B cell (primary cell): Measurements from ENCODE around the gene EPB41L1. TPM values are rescaled to one million over a fixed set of nuclear protein-coding genes. Genes with fewer than 3 reads are reported as not detected.

ENCODE experiments used
- ATAC-seq: fragments of 200-7000 bp; cut with Tn5 transposase; one replicate; pipeline ENCODE4 v1.10.0; 2021; ENCODE audit warnings: low read depth, mild to moderate bottlenecking, moderate number of reproducible peaks, moderate library complexity
- CTCF ChIA-PET: fragments of 350-600 bp; sonication (Branson Sonifier 250); formaldehyde crosslinking; loops from one replicate; lab custom pipeline; 2021; ENCODE audit warnings: antibody characterized with exemption, inconsistent platforms; lab: Charles Lee
- POLR2A ChIA-PET: fragments of 350-600 bp; sonication (Branson Sonifier 250); formaldehyde crosslinking; loops from one replicate; lab custom pipeline; 2021; ENCODE audit warnings: antibody characterized with exemption; lab: Charles Lee
- DNase-seq: peaks from one replicate; pipeline ENCODE4 v3.0.0; 2013
- H2AFZ ChIP-seq: 2 replicates; pipeline ENCODE4 v1.6.1; 2012; ENCODE audit warnings: mild to moderate bottlenecking, low read depth, low read length; ENCODE audit not compliant: insufficient read depth, poor library complexity, severe bottlenecking
- H3K27ac ChIP-seq, 2 donors: 1 replicate in 1 of 2; 2 replicates in 1 of 2; pipeline ENCODE4 v1.5.1; 2012 to 2013; ENCODE audit warnings: low read length in 2 of 2, mild to moderate bottlenecking in 2 of 2, moderate library complexity in 1 of 2
- H3K27me3 ChIP-seq, 4 experiments: fragments of 200-600 bp in 1 of 4; sonication (generic) in 1 of 4; replicated peaks in 1 of 4; 1 replicate in 2 of 4; 2 replicates in 2 of 4; pipeline versions ENCODE4 v1.6.1 to v1.7.0; 2013 to 2016; ENCODE audit warnings: low read length in 3 of 4, mild to moderate bottlenecking in 2 of 4, mixed read lengths in 1 of 4, moderate library complexity in 1 of 4; ENCODE audit not compliant: insufficient read depth in 4 of 4, control insufficient read depth in 3 of 4; ENCODE audit errors: control extremely low read depth in 1 of 4
- H3K36me3 ChIP-seq, 2 experiments: replicated peaks in 1 of 2; 1 replicate in 1 of 2; 2 replicates in 1 of 2; pipeline versions ENCODE4 v1.6.1 to v1.7.1; 2013; ENCODE audit warnings: low read length in 1 of 2; ENCODE audit not compliant: insufficient read depth in 2 of 2, control insufficient read depth in 1 of 2; ENCODE audit errors: control extremely low read depth in 1 of 2, extremely low read depth in 1 of 2
- H3K4me1 ChIP-seq, 2 donors: fragments of 200-600 bp in 1 of 2; sonication (generic) in 1 of 2; 1 replicate in 1 of 2; 2 replicates in 1 of 2; pipeline versions ENCODE4 v1.5.1 to v1.6.1; 2013 to 2017; ENCODE audit warnings: low read length in 2 of 2; ENCODE audit not compliant: control insufficient read depth in 2 of 2, insufficient read depth in 2 of 2
- H3K4me2 ChIP-seq: replicated peaks from 2 replicates; pipeline ENCODE3; 2012; ENCODE audit warnings: mild to moderate bottlenecking, low read depth, low read length; ENCODE audit not compliant: poor library complexity, severe bottlenecking
- H3K4me3 ChIP-seq, 5 experiments: fragments of 200-600 bp in 1 of 5; sonication (generic) in 1 of 5; 1 replicate in 3 of 5; 2 replicates in 2 of 5; pipeline versions ENCODE4 v1.5.1 to v1.7.0; 2011 to 2016; ENCODE audit warnings: low read length in 4 of 5, mild to moderate bottlenecking in 4 of 5, low read depth in 2 of 5, control low read depth in 1 of 5, moderate library complexity in 1 of 5; ENCODE audit not compliant: insufficient read depth in 1 of 5; ENCODE audit errors: control extremely low read depth in 1 of 5, extremely low read depth in 1 of 5
- H3K79me2 ChIP-seq: fragments of 200-600 bp; sonication (generic); one replicate; pipeline ENCODE4 v1.6.0; 2016; ENCODE audit warnings: low read length; ENCODE audit not compliant: control insufficient read depth, insufficient read depth
- H3K9ac ChIP-seq: fragments of 200-600 bp; sonication (generic); 2 replicates; pipeline ENCODE4 v1.6.1; 2017; ENCODE audit warnings: mild to moderate bottlenecking, low read length, moderate library complexity
- H3K9me3 ChIP-seq, 3 donors: one replicate each; pipeline versions ENCODE4 v1.6.1 to v1.7.1; 2013; ENCODE audit warnings: low read length in 2 of 3; ENCODE audit not compliant: control insufficient read depth in 2 of 3, insufficient read depth in 1 of 3; ENCODE audit errors: control extremely low read depth in 1 of 3
- H4K20me1 ChIP-seq: 2 replicates; pipeline ENCODE4 v1.6.0; 2012; ENCODE audit warnings: mild to moderate bottlenecking, low read length; ENCODE audit not compliant: insufficient read depth, control insufficient read depth, poor library complexity, severe bottlenecking
- H3K27ac Mint-ChIP-seq: one replicate; pipeline ENCODE4 v1.8.0; 2021; ENCODE audit warnings: mixed read lengths
- H3K27me3 Mint-ChIP-seq: one replicate; pipeline ENCODE4 v1.8.0; 2021; ENCODE audit warnings: mixed read lengths
- H3K4me1 Mint-ChIP-seq: one replicate; pipeline ENCODE4 v1.8.0; 2021; ENCODE audit warnings: mixed read lengths
- H3K4me3 Mint-ChIP-seq: one replicate; pipeline ENCODE4 v1.8.0; 2021; ENCODE audit warnings: mixed read lengths
- H3K9me3 Mint-ChIP-seq: one replicate; pipeline ENCODE4 v1.8.0; 2022; ENCODE audit warnings: mixed read lengths; ENCODE audit not compliant: insufficient read depth
- EZH2 ChIP-seq: IDR thresholded peaks from 2 replicates; pipeline ENCODE4 v1.6.1; 2012; ENCODE audit warnings: borderline replicate concordance, low read depth, mild to moderate bottlenecking, moderate library complexity, low read length; ENCODE audit not compliant: insufficient read depth, poor library complexity, severe bottlenecking
- WGBS: methylation state at CpG from one replicate; pipeline ENCODE4 v1.1.5; 2013; ENCODE audit warnings: missing lambda C conversion rate; ENCODE audit not compliant: insufficient coverage; 5-methylcytosine and 5-hydroxymethylcytosine counted together
- intact Hi-C: fragments of 100-400 bp; cut with micrococcal nuclease; formaldehyde crosslinking; loops from one replicate; pipeline ENCODE4 v1.10.0; 2022
- polyA plus RNA-seq: library from polyadenylated mRNA; depleted of rRNA; stranded (reverse); fragments of >200 nt; gene quantifications from 2 replicates; pipeline ENCODE4 v1.2.3, GENCODE V29; 2012
- total RNA-seq, 2 donors: library from RNA; stranded (reverse); fragments of 120-200 nt in 1 of 2; gene quantifications; 1 replicate in 1 of 2; 2 replicates in 1 of 2; pipeline versions ENCODE4 v1.2.3 to v1.2.4, GENCODE V29; 2013 to 2022
- TF ChIP-seq, protein P1 (sequence below): fragments of 200-600 bp; IDR thresholded peaks from one replicate; pipeline ENCODE4 v1.8.0; 2022; ENCODE audit warnings: antibody characterized with exemption, mild to moderate bottlenecking

The EPB41L1 gene
- total and polyA plus RNA-seq, 2 donors (not counting 1 experiment from before 2014, with no cell fraction given), result 0.12 to 1.3 TPM

DNA sequence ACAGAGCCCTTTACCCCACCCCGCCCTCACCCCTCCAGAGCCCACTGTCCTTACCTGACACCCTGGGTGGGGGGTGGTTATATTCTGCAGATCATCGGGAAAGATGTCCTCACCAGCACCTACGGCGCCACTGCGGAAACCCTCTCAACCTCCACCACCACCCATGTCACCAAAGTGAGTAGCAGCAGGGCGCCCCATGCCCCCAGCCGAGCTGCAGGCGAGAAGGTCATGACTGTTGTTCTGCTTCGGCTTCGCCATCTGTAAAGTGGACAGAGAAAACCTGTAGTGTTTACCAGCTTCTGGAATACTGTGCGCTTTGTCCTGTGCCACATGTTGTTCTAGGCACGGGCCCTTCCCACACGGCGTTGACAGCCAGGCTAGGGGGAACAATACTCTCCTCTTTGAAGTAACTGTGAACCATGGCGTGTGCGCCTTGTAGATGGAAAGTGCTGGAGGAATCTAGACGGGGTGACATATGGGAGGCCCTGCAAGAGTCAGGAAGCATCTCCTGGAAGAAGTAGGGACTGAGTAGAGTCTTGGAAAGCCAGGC is 65.2 kb downstream of the EPB41L1 start:
- Histone ChIP-seq H4K20me1 (no peaks in the 10 kb centered on the region), H3K9ac (no peak overlapping the region), H3K4me1 (no peaks in the 10 kb centered on the region), H3K79me2 (no peaks in the 10 kb centered on the region), H3K36me3 (no peaks in the 10 kb centered on the region), H3K27me3 (no peaks in the 10 kb centered on the region), H3K4me2 (no peak overlapping the region), H2AFZ (no peak overlapping the region), H3K4me3 (no peak overlapping the region), H3K9me3 (no peaks in the 10 kb centered on the region), H3K27ac (no peak overlapping the region)
- Mint-ChIP-seq H3K9me3 (no peaks in the 10 kb centered on the region), H3K27me3 (peaks cover 16% of the 10 kb centered on the region), H3K4me3 (no peak overlapping the region), H3K27ac (no peak overlapping the region), H3K4me1 (no peaks in the 10 kb centered on the region)
- ChIA-PET POLR2A (no interaction called here), CTCF (no interaction called here)
- intact Hi-C loops, result no loop called here
- ATAC-seq (no peak), DNase-seq (no peak)
- TF ChIP-seq EZH2, result no peak
- TF ChIP-seq, protein P1, sequence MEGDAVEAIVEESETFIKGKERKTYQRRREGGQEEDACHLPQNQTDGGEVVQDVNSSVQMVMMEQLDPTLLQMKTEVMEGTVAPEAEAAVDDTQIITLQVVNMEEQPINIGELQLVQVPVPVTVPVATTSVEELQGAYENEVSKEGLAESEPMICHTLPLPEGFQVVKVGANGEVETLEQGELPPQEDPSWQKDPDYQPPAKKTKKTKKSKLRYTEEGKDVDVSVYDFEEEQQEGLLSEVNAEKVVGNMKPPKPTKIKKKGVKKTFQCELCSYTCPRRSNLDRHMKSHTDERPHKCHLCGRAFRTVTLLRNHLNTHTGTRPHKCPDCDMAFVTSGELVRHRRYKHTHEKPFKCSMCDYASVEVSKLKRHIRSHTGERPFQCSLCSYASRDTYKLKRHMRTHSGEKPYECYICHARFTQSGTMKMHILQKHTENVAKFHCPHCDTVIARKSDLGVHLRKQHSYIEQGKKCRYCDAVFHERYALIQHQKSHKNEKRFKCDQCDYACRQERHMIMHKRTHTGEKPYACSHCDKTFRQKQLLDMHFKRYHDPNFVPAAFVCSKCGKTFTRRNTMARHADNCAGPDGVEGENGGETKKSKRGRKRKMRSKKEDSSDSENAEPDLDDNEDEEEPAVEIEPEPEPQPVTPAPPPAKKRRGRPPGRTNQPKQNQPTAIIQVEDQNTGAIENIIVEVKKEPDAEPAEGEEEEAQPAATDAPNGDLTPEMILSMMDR, result no peak
- WGBS, result 95% methylated on average over 13 of the region's 17 CpGs

DNA sequence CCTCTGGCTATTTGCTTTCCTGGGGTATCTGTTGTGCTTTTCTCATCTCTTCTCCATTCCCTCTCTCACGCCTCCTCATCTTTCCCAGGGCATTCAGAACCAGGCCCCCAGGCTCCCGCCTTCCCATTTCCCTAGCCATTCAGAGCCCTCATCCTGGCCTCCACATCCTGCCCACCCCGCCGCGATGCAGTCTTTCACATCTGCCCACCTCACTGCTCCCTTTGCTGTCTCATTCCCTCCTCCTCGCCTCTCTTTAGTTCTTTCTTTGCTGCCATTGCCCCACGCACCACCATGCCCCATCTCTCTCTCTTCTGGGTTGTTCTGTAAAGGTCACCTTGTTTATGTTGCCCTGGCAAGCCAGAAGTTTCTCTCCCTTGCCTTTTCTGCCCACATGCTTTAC is 71.1 kb downstream of the EPB41L1 start:
- CTCF ChIA-PET, result no interaction called here
- Mint-ChIP-seq H3K4me1 (no peaks in the 10 kb centered on the region), H3K9me3 (no peaks in the 10 kb centered on the region), H3K4me3 (no peak overlapping the region), H3K27ac (no peak overlapping the region), H3K27me3 (peaks cover 24% of the 10 kb centered on the region)
- intact Hi-C loops, result no loop called here
- POLR2A ChIA-PET, result no interaction called here
- no peak for TF ChIP-seq EZH2
- TF ChIP-seq, protein P1, result no peak
- H4K20me1 ChIP-seq, result no peaks in the 10 kb centered on the region
- H3K9ac ChIP-seq, result no peak overlapping the region
- H2AFZ ChIP-seq, result no peak overlapping the region
- no peak overlapping the region for H3K4me2 ChIP-seq
- DNase-seq, result no peak
- H3K36me3 ChIP-seq, result no peaks in the 10 kb centered on the region
- 91% methylated on average over 4 of the region's 7 CpGs for WGBS
- H3K79me2 ChIP-seq, result no peaks in the 10 kb centered on the region
- peaks cover 0 to 8% (median 6%) of the 10 kb centered on the region in 4 experiments for H3K27me3 ChIP-seq
- no peaks in the 10 kb centered on the region for H3K4me1 ChIP-seq
- no peaks in the 10 kb centered on the region for H3K9me3 ChIP-seq
- no peak overlapping the region for H3K27ac ChIP-seq
- ATAC-seq, result no peak
- no peak overlapping the region for H3K4me3 ChIP-seq
